Omental fat pad (tissue), 4 donors: ENCODE results near the gene REPS1. TPM values are rescaled to one million over a fixed set of nuclear protein-coding genes. Genes with fewer than 3 reads are reported as not detected.

Experiments
- ATAC-seq: fragments of 150-250 bp; one replicate; pipeline ENCODE4 v1.9.1; 2016; ENCODE audit warnings: mild to moderate bottlenecking, moderate library complexity; ENCODE audit not compliant: low FRiP score
- DNase-seq: peaks from one replicate; pipeline ENCODE4 v3.0.0-alpha.2; 2019; ENCODE audit warnings: low spot score
- total RNA-seq, 4 donors: library from RNA; depleted of rRNA; stranded (reverse); fragments of >200 nt; gene quantifications; one replicate each; pipeline ENCODE4 v1.1.0, GENCODE V29; 2016
- TF ChIP-seq, protein P1 (sequence below), 3 donors: fragments of 450-650 bp; IDR thresholded peaks; one replicate each; pipeline ENCODE4 v1.5.1; 2016 to 2017; ENCODE audit warnings: antibody characterized with exemption in 3 of 3, mild to moderate bottlenecking in 3 of 3, moderate library complexity in 2 of 3

REPS1 gene
- total RNA-seq, 4 donors from 2014 or later, result 25.2 to 46.0 (median 35.9) TPM

DNA sequence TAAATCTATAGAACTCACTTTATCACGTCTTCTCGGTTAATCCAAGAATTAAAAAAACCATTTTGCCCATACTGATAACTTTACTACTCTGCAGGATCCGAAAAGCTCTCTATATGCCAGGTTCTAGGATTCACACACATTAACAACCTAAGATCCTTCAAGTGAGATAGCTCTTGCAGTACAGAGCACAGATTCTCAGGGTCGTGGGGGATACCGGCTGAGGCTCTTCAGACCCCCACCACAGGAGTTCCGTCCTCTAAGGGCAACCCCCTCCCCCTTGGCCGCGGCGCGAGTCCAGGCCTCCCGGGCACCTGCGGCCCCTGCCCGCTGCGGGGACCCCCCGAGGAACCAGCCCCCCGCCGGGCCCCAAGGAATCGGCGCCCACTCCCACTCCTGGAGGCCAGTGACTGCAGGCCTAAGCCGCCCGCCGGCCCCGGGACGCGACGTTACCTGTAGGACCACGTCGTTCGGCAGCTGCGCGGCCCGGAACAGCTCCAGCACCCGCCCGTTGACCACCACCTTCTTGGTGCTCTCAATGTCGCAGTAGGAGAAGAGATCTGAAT lies 892 bp downstream of the REPS1 start:
- ATAC-seq, result peak; percentile 17
- TF ChIP-seq, protein P1, sequence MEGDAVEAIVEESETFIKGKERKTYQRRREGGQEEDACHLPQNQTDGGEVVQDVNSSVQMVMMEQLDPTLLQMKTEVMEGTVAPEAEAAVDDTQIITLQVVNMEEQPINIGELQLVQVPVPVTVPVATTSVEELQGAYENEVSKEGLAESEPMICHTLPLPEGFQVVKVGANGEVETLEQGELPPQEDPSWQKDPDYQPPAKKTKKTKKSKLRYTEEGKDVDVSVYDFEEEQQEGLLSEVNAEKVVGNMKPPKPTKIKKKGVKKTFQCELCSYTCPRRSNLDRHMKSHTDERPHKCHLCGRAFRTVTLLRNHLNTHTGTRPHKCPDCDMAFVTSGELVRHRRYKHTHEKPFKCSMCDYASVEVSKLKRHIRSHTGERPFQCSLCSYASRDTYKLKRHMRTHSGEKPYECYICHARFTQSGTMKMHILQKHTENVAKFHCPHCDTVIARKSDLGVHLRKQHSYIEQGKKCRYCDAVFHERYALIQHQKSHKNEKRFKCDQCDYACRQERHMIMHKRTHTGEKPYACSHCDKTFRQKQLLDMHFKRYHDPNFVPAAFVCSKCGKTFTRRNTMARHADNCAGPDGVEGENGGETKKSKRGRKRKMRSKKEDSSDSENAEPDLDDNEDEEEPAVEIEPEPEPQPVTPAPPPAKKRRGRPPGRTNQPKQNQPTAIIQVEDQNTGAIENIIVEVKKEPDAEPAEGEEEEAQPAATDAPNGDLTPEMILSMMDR (IDR thresholded peaks at IDR 0.05), result no peak

DNA sequence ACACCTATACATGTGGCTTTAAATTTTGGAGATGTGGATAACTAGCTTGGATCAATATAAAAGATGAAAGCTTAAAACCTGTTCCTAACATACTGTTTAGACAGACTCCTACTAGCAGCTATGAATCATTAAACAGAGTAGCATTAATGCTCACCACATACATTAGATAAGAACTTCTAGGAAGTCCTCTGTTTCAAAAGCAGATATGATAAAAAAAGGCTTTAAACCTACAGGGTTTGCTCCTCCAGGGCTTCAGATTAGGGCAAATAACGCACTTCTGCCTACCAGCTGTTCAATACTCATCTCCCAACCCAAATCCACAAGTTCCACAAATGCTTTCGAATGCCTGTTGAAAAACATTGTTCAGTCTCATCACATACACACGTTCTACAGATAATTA lies 1.5 kb downstream of the REPS1 start:
- TF ChIP-seq, protein P1 (IDR thresholded peaks at IDR 0.05), result no peak
- no peak for DNase-seq
- no peak for ATAC-seq

More for the DNA sequence above, 892 bp downstream of the REPS1 start:
- no peak for DNase-seq

DNA sequence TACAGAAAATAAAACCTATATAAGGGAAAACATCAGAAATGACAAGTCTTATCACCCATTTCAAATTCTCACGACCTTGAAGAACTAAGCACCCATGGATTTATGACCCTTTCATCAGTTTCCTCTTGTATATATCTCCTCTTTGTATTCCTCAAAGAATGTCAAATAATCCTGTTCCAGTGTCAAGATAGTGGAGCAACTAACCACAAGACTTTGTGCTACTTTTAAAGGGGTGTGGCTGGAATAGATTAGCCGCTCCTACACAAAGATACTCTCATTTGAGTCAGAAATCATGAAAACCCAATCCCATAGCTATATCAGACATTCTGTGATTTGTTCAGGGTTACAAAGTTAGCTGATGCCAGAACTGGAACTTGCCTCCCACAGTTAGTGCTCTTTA lies 6.6 kb downstream of the REPS1 start:
- DNase-seq (no peak), ATAC-seq (no peak)
- TF ChIP-seq, protein P1 (IDR thresholded peaks at IDR 0.05), result no peak

DNA sequence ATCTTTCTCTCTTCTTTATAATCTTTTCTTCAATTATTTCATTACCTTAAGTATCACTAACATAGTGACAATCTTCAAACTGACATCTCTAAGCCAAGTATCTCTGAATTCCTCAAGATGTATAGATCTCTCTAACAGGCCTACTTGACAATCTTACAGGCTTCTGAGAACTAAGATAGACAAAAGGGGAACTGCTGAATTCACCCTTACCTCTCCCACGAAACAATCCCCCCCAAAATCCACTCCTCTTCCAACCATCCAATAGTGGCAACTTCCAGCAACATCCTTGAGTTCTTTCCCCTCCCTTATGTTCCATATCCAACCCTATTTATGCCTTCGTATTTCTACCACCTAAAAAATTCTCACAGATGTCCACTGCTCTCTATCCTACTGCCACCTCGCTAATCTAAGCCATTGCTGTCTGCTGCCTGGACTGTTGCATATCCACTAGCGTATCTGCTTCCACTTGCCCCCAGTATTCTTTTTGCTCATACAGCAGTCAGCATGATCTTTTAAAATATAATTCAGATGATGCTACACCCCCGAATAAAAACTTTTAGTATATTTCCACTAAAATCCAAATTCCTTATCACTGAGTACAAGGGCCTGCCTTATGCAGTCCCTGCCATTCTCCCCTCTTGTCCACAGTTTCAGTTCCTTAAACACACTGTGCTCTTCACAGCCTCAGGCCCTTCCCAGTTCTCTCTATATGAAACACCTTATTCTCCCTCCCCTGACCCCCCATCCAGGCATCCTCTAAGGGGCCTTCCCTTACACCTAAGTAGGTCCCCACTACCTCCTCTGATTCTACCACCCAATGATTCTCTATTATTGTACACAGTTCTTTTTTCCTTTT lies 8.0 kb downstream of the REPS1 start:
- TF ChIP-seq, protein P1 (IDR thresholded peaks at IDR 0.05), result no peak
- no peak for DNase-seq
- ATAC-seq, result no peak

DNA sequence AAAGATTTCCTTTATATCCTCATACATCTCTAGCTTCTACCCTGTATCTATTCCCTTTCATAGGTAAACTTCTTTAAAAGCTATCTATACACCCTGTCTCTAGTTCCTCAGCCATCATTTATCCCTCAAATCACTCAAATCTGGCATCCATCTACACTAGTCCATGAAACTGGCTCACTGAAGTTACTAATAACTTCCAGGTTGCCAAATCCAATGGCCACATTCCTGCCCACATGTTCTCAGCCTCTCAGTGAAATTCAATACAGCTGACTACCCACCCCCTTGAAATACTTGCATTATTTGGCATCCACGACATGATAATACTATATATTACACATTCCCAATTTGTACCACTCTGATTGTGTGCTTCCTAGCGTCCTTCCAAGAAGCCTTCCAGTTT lies 8.7 kb downstream of the REPS1 start:
- TF ChIP-seq, protein P1 (IDR thresholded peaks at IDR 0.05), result no peak
- ATAC-seq, result no peak

DNA sequence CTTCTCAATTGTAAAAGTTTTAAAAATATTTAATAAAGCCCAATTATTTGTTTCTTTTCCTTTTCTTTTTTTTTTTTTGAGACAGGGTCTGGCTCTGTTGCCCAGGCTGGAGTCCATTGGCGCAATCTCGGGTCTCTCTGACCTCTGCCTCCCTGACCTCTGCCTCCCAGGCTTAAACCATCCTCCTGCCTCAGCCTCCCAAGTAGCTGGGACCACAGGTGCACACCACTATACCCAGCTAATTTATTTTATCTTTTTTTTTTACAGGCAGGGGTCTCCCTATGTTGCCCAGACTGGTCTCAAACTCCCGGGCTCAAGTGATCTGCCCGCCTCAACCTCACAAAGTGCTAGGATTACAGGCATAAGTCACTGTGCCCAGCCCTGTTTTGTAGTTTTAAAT lies 9.8 kb downstream of the REPS1 start:
- TF ChIP-seq, protein P1 (IDR thresholded peaks at IDR 0.05), result no peak
- no peak for ATAC-seq

More for the DNA sequence above, 8.7 kb downstream of the REPS1 start:
- no peak for DNase-seq

More for the DNA sequence above, 9.8 kb downstream of the REPS1 start:
- no peak for DNase-seq
